CD4-positive, alpha-beta T cell treated with Interleukin-12 subunit alpha and Interleukin-12 subunit beta, for 1 hour (primary cell): ENCODE data around the gene PPP1R9B.

Experiments
- DNase-seq: peaks from one replicate; pipeline ENCODE4 v3.0.0-alpha.2; 2020

Gene PPP1R9B

DNA sequence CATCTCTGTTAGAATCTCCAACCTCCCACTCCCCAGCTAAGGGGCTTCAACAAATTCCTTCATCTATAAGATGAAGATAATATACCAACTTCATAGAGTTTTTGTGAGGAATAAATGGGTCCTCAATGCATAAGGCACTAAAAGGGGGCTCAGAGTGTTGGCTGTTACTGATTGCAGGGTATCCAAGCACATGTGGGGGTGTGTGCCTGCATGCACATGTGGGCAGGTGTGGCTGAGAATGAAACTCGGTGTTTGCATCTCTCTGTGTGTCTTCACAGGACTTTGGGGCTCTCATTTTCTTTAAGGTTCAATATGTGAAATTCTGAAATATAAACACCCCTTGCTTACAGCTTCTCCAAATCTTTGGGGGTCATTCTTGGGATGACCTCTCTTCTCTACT lies 4.1 kb upstream of the PPP1R9B start:
- DNase-seq = no peak

DNA sequence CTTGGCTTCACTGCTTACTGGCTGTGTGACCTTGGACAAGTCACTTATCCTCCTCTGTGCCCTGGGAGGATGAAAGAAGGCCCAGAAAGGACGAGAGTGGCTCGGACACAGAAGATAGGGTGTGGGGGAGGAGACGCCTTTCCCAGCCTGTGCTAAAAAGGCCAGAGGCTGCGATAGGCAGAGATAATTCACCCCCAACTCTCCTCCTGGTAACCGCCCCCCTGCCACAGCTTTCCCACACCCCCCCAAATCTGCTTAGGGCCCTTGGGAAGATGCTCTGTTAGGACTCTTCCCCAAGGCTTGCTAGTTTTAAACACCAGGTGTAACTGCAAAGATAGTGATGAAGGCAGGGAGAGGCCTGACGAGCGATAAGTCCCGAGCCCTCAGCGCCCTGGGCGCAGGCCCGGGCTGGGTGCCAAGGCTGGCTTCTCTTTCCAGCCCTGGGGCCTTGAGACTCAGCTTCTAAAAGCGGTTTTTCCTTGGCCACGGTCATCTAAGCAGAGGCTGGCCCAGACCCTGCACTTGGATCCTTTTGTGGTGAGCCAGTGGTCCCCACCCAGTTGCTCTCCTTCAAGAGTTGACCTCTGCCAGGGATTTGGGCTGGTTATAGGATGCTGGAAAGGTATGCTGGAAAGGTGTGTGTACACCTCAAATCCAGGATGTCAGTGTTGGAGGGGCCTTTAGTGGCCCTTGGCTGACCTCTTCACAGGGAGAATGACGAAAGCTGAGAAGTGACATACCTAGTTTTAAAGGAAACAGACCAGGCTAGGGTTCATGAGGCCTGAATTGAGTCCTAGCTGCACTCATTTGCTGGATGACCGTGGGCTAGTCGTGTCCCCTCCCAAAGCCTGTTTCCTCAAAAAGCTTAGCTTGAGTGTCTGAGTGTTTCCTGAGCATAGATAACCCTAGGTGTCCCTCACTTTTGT lies 3.4 kb upstream of the PPP1R9B start:
- DNase-seq = no peak

GRCh38 chr17:50152736-50153135 lies 2.3 kb upstream of the PPP1R9B start:
- DNase-seq = no peak

- peak; percentile 58 for DNase-seq
Measured at GRCh38 chr17:50151937-50152547, 1.6 kb upstream of the PPP1R9B start.

- DNase-seq = peak; percentile 90
Measured at GRCh38 chr17:50151041-50151936, 812 bp upstream of the PPP1R9B start.

- peak; percentile 61 for DNase-seq
Measured at GRCh38 chr17:50149417-50150353, 792 bp downstream of the PPP1R9B start.

- no peak for DNase-seq
Measured at GRCh38 chr17:50149091-50149416, 1.4 kb downstream of the PPP1R9B start.

GRCh38 chr17:50148226-50149090 lies 2.0 kb downstream of the PPP1R9B start:
- peak; percentile 75 for DNase-seq

GRCh38 chr17:50147841-50148225 lies 2.6 kb downstream of the PPP1R9B start:
- DNase-seq = no peak

DNA sequence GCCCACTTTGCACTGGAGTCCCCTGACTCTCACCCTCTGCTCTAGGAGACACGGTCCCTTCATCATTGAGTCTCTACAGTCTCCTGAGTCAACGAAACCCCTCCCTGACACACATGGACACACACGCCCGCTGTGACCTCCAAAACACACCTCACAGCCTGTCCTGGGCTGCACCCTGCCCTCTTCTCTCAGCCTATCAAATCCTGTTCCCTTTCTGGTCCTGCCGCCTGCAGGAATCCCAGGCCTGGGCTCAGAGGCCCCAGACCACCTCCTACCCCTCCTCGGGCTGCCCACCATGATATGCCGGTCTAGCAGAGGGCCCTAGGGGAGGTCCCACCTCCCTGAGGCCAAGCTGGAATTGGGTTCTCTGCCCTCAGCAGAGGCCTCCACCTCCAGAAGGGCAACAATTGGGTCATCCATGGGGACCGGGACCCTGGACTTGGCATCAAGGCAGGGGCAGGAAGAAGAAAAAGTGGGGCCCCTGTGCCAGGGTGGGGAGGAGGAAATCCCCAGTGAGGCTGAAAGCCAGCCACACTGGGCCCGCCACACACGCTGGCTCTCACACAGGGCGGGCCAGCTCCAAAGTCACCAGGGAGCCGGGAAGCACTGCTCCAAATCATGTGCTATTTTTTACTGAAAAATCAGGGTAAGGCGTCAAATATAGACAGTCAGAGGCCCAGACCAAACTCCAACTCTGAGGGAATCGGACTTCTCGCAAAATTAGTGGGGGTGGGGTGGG lies 3.4 kb downstream of the PPP1R9B start:
- DNase-seq = no peak

GRCh38 chr17:50146230-50146926 lies 4.1 kb downstream of the PPP1R9B start:
- DNase-seq = no peak

DNA sequence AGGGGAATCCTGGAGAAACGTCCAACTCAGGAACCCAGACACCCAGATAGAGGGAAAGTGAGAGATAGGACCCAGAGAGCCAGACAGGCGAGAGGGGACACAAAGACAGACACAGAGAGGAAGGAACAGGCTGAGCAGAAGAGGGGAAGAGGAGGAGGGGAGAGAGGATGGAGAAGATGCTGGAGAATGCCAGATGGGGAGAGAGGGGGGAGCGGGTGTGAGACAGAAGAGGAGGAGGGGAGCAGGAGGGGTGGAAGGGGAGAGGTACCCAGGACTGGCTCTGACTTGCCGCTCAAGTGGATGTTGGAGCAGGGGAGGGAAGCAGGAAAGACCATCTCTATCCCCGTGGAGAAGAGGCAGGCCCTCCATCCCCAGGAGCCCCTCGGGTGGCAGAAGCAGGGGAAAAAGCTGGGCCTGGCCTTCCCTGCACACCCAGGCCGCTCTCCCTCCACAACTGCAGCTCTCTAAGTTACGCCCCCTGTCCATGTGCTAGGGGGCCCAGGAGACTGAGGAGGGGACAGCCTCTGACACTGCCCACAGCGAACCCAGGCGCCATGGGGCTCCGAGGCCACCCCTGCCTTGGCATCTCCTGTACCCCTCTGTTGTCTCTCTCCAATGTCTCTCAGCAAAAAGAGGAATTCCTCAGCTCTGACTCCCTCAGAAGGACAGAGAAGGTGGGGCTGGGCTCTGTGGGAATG lies 4.8 kb downstream of the PPP1R9B start:
- no peak for DNase-seq

GRCh38 chr17:50144845-50145531 lies 5.5 kb downstream of the PPP1R9B start:
- DNase-seq = no peak

DNA sequence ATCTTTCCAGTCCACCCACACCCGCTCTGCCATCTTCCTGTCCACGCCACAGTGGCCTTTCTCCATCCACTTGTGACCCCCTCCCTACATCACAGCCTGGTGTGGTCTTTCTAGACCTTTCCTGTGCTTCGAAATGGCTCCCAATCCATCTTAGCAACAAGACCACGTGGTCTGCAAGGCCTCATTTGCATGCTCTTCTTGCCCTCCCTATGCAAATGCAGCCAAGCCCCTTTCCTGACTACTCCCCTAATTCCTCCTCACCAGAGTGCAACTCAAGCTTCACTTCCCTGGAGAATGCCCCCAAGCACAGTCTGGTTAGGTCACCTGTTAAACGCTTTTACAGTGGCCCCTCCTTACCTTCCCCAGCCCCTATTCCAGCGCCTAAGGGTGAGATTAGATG lies 6.1 kb downstream of the PPP1R9B start:
- DNase-seq = no peak

GRCh38 chr17:50143461-50144176 lies 6.9 kb downstream of the PPP1R9B start:
- DNase-seq = no peak

GRCh38 chr17:50141745-50142110 lies 8.7 kb downstream of the PPP1R9B start:
- DNase-seq = no peak

DNA sequence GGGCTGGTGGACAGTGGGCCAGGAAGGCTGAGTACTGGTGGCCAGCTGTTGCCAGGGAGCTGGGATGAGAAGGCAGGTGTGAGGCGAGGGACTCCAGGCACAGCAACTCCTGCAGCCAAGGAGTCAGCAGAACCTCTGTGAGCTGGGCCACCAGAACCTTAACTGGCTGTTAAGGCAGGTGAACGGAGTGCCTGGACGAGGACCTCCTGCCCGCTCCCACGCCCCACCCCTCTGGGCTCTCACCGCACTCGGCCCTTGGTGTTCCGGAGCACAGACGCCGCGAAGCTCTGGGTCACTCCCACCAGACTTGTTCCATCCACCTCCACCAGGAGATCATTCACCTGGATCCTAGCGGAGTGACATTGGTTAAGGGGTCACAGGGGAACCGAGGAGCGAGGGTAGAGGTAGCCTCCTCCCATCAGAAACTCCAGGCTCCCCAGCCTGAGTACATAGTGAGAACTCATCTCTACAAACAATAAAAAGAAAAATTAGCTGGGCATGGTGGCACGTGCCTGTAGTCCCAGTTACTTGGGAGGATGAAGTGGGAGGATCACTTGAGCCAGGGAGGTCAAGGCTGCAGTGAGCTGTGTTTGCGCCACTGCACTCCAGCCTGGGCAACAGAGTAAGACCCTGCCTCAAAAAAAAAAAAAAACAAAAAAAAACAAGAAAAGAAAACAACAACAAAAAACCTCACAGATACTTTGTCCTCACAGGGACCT lies 9.3 kb downstream of the PPP1R9B start:
- no peak for DNase-seq
